HG03432 (cell line): ENCODE data around the gene NKD2.

ENCODE experiments used
- ATAC-seq: cut with Tn5 transposase; IDR thresholded peaks from one replicate; pipeline ENCODE4 v1.9.1; 2021; ENCODE audit warnings: mild to moderate bottlenecking, moderate library complexity; ENCODE audit not compliant: unreplicated experiment

Gene NKD2

DNA sequence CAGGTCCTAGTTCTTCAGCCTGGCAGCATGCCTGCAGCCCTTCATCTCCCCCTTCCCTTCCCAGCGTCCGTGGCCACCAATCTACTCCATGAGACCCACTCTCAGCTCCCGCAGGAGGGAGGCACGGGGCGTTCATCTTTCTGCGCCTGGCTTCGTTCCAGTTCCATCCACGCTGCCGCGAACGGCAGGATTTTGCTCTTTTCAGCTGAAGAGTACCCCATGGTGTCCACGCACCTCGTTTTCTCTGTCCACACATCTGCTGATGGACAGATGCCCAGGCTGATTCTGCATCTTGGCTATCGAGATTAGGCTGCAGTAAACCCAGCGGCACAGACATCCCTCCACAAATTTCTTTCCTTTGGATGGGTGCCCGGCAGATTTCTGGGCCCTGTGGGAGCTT is 30.5 kb upstream of the NKD2 start:
- ATAC-seq: no peak

DNA sequence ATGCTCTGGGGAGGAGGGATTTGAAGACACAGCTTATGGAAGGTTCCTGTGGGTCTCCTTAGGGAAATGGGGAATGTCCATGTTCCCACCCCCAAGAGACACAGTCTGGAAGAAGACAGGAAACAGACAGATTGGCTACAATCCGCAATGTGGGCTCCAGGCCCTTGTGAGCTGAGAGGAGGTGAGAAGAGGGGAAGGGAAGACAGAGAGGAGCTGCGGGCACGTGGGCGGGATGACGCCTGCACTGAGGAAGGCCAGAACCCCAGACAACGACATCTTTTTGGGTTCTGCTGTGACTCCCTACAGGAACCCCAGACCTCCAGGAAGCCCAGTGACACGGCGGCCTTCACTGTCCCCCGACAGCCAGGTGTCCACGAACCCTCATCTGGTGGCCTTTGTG is 29.9 kb upstream of the NKD2 start:
- ATAC-seq: no peak

GRCh38 chr5:979100-979817 is 29.3 kb upstream of the NKD2 start:
- no peak for ATAC-seq

DNA sequence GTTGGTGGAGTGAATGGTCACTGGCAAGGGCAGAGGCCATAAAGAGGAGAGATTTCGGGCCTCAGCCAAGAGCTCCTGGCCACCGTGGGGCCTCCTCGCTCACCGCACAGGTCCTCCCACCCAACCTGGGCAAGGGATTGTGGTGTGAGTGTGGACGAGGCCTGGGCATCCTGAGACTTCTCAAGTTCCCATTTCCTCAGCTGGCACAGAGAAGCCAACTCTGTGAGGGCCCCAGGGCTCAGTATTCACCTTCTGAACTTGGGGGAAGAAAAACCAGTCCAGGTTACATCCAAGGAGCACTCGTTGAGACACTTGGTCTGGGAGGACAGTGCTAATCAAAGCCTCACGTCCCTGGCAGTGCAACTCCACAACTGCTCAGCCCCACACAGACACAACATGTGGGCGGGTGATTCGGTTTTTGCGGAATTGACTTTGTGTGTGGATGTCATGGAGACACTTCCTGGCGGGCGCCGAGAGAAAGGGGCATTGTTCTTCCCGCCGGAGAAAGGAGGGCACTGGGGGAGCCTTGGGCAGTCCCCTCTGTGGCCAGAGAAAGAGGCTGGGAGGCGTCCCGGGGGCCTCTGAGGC is 28.5 kb upstream of the NKD2 start:
- ATAC-seq: no peak

DNA sequence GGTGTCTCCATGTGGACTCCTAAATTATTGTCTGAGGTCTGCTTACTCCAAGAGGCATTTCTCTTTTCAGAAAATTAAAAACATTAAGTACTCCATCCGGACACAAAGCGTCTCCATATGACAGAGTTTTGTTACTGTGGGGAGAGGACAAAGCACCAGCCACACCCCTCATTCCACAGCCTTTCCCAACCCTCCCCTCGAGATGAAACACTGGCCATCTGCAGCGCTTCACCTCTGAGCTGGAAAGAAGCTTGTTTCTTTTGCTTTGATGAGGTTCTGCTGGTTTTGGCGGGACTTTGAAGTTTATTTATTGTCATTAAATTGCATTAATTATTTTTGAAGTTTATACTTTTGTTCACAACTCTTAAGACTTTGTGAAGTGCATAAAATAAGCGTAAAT is 27.6 kb upstream of the NKD2 start:
- ATAC-seq: no peak

DNA sequence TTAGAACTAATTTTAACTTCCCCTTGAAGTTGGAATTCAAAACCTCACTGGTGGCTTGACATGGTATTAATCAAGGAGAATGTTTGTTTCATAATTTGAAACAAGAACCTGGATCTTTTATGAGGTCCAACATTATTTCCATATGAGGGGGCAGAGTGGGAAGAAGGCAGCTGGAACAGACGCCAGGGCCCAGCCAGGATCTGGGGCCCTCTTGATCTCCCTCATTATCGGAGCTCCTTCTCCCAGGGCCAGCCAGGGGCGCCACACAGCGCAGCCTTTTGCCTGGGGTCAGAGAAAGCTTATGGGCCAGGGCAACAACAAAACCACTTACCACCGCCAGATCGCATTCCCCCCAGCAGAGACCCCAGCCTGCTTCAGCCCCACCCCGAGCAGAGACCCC is 27.1 kb upstream of the NKD2 start:
- ATAC-seq: no peak

DNA sequence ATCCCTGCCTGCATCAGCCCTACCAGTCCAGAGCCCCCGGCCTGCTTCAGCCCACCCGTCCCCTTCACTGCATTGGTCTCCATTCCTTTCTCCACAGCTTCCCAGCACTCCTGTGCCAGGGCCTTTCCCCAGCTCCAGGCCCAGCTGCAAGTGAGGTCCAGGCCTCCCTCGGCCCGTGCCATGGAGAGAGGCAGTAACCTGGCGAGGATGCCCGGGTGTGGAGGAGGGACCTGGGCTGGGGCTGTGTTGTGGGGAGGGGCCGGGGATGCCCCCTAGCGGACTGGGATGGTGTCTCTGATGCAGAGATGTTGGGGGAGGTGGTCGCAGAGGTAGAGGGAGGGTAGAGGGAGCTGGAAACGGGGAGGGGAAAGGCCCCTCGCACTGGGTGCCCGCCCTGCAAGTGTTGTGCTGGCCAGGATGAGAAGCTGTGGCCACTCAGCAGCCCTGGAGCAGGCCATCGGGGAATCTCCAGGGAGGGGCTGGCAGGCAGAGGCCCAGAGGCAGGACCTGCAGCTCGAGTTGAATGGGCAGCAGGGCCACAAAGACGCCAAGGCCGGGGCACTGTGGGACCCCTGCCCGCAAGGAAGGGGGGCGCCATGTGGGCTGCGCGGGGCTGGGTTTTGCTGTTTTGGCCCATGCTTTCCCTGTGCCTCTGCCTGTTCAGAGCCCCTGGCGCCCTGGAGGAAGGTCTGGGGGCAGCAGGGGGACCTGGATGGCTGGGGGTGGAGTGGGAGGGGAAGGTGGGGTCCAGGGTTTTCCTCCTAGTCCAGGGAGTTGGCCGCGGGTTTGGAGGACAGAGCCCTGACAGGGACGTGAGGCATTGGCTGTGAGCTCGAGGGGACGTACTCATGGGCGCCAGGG is 26.0 kb upstream of the NKD2 start:
- ATAC-seq: no peak

DNA sequence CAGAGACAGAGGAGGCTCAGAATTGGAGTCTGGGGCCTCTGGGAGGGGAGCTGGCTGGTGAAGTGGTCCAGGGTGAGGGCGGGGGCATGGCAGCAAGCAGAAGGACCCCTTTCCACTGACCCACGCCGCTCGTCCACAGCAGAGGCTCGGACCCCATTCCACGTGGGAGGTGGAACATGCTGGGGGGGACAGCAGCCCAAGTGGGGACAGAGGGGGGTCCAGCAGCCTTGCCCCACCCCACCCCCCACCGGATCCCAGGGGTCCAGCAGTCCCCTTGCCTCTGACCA is 25.4 kb upstream of the NKD2 start:
- ATAC-seq: no peak

- ATAC-seq: no peak
Measured at GRCh38 chr5:983568-983967, 25.0 kb upstream of the NKD2 start.

DNA sequence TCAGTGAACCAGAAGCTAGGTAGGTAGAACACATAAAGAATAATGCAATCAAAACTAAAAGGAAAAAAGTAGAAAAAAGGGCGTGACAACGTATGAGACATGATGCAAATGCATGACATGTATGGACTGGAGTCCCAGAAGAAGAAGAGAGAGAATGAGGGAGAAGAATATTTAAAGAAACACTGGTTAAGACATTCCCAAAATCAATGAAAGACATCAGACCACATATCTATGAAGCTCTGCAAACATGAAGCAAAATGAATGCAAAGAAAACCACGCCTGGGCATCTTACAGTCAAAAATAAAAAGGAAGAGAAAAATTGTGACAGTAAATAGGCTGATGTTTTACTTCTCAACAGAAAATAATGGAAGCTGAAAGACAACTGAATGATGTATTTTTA is 23.8 kb upstream of the NKD2 start:
- ATAC-seq: no peak

- ATAC-seq: no peak
Measured at GRCh38 chr5:987761-988160, 20.8 kb upstream of the NKD2 start.

DNA sequence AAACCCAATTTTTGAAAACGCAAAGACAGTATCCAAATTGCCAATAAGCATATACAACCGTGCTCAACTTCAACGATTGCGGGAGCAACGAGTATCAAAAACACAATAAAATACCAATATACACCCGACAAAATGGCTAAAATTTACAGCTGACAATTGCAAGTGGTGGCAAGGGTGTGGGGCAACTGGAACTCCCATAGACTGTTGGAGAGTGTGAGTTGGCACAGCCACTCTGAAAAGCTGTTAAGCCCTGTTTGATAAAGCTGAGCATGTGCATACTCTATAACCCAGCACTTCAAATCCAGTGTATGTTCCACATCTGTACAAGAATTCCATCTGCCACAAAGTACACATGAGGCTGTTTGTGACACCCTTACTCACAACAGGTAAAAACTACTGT is 20.3 kb upstream of the NKD2 start:
- no peak for ATAC-seq

- ATAC-seq: no peak
Measured at GRCh38 chr5:989961-990530, 18.6 kb upstream of the NKD2 start.

DNA sequence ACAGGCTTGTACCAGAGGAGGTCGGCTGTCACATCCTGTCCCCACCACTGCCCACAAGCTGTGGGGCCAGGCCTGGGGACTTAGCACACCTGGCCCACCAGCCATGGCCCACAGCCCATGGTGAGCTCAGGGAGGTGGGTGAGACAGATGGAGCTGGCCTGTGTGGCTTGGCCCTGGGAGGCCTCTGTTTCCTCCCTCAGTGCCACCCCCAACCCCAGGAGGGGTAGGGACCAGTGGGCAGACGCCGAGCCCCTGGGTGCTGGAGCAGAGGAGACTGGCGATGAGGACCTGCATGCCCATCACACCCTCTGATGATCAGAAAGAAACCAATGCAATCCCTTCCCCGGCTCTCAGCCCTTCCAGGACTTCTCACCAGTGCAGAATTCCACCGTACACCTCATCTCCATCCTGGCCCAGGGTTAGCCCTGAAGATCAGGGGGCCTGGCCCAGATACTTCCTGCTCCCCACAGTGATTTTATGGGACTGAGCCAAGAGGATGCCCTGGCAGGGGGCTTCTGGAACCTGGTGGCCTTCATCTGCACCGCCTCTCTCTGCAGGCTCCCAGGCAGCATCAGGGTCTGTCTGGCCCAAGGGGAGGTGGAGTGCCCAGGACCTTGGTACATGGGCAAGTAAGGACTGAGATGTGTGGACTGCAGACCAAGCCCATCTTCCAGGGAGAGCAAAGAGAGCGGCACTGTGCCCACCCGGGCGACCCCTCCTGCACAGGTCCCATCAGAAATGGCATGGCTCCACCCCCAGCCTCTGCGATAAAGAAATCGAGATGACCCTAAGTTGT is 16.9 kb upstream of the NKD2 start:
- ATAC-seq: no peak

GRCh38 chr5:994272-994607 is 14.4 kb upstream of the NKD2 start:
- no peak for ATAC-seq

DNA sequence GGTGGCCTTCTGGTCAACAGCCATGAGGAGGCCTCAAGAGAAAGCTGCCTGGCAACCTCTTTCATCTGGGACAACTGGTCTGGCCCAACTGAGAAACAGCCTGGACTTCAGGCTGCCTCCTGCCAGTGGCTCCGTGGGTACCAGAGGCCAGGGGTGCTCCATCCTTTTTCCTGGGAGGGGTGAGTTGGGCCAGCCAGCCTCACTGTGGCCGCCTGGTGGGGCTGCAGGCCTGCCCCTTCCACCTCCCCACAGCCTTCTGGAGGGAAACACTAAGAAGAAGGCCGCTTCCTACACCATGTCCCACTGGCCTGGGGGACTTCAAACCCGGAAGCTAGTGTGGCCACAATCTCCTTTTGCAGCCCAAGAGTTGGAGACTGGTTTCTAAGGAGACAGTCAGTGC is 13.8 kb upstream of the NKD2 start:
- ATAC-seq: no peak

- no peak for ATAC-seq
Measured at GRCh38 chr5:995318-995717, 13.3 kb upstream of the NKD2 start.

DNA sequence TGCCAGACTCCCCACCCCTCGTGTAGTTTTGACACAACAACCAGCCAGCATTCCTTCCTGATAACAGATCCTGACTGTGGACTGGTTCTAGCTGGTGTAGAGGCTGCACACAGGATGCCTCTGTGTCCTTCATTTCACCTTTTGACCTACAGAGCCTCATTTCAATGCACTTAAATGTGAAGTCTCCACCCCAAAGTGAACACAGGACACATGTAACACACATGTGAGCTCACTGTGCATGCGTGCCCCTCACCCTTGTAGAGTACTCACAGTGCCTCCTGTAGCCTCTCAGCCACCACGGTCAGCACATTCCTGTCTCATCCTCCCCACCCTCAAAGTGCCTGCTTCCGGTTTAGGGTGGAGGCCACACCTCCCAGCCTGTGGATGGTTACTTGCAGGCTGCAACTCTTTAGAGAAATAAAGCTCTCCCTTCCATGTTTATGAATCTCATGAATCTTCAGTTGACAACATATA is 11.6 kb upstream of the NKD2 start:
- no peak for ATAC-seq

GRCh38 chr5:997711-998110 is 10.9 kb upstream of the NKD2 start:
- ATAC-seq: no peak

DNA sequence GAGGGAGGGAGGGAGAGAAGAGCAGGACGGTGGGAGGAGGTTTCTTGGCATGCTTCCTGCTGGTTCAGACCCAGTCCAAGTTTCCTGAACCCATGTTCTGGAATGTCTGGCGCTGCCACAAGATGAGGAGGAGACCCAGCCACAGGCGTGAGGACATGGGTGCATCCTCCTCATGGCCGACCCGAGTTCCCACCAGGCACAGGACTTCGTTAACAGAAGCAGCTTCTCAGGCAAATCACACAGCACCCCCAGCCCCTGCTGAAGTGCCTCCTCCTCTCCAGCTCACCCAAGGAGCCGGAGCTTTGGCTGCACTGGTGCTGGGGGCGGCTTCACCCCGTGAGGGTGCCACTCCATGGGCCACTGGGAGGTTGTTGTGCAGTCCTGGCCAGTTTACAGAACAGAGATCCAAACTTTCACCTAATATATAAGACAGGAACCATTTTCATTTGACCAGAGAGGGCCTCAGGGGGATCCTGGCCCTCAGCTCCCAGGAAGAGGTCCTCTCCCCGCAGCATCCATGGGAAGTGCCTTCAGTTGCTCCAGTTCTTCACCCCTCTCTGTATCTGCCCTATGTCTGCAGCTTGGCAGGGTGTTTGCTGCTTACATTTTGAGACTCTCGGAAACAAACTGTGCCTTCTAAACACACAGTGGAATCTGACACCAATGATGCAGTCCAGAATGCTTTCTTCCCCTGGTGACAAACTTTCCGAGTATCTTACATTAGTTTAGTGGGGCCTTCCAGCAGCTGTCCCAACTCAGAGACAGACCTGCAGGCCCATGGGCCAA is 10.2 kb upstream of the NKD2 start:
- no peak for ATAC-seq
